Activated CD8-positive, alpha-beta T cell treated with anti-CD3 and anti-CD28 coated beads for 36 hours (primary cell): ENCODE results near the gene TBC1D16. TPM values are rescaled to one million over a fixed set of nuclear protein-coding genes. Genes with fewer than 3 reads are reported as not detected.

Experiments
- ATAC-seq: fragments of 200-7000 bp; cut with Tn5 transposase; one replicate; pipeline ENCODE4 v1.10.0; 2021; ENCODE audit warnings: mild to moderate bottlenecking, moderate library complexity
- CTCF ChIA-PET: fragments of 350-600 bp; sonication (Branson Sonifier 250); formaldehyde crosslinking; loops from one replicate; lab custom pipeline; 2021; ENCODE audit warnings: antibody characterized with exemption; lab: Charles Lee
- POLR2A ChIA-PET: fragments of 350-600 bp; sonication (Branson Sonifier 250); formaldehyde crosslinking; loops from one replicate; lab custom pipeline; 2021; ENCODE audit warnings: antibody characterized with exemption; lab: Charles Lee
- DNase-seq: peaks from one replicate; pipeline ENCODE4 v3.0.0-alpha.2; 2020
- H3K27ac Mint-ChIP-seq: one replicate; pipeline ENCODE4 v1.8.0; 2021; ENCODE audit warnings: mild to moderate bottlenecking, mixed read lengths
- H3K27me3 Mint-ChIP-seq: one replicate; pipeline ENCODE4 v1.8.0; 2021; ENCODE audit warnings: mixed read lengths
- H3K36me3 Mint-ChIP-seq: one replicate; pipeline ENCODE4 v1.8.0; 2021; ENCODE audit warnings: low read depth, mixed read lengths
- H3K4me1 Mint-ChIP-seq: one replicate; pipeline ENCODE4 v1.8.0; 2021; ENCODE audit warnings: low read depth, mixed read lengths
- H3K4me3 Mint-ChIP-seq: one replicate; pipeline ENCODE4 v1.8.0; 2021; ENCODE audit warnings: mild to moderate bottlenecking, moderate library complexity, mixed read lengths
- H3K9me3 Mint-ChIP-seq: one replicate; pipeline ENCODE4 v1.8.0; 2021; ENCODE audit warnings: mixed read lengths
- intact Hi-C: fragments of 100-400 bp; cut with micrococcal nuclease; formaldehyde crosslinking; loops from one replicate; pipeline ENCODE4 v1.10.0; 2022
- total RNA-seq, 2 experiments: library from RNA; stranded (reverse); gene quantifications; one replicate each; pipeline ENCODE4 v1.2.3, GENCODE V29; 2021
- TF ChIP-seq, protein P1 (sequence below): fragments of 200-600 bp; IDR thresholded peaks from one replicate; pipeline ENCODE4 v1.8.0; 2022; ENCODE audit warnings: antibody characterized with exemption, mild to moderate bottlenecking

Gene TBC1D16
- total RNA-seq, 2 experiments from 2014 or later: 9.6 to 12.0 TPM

DNA sequence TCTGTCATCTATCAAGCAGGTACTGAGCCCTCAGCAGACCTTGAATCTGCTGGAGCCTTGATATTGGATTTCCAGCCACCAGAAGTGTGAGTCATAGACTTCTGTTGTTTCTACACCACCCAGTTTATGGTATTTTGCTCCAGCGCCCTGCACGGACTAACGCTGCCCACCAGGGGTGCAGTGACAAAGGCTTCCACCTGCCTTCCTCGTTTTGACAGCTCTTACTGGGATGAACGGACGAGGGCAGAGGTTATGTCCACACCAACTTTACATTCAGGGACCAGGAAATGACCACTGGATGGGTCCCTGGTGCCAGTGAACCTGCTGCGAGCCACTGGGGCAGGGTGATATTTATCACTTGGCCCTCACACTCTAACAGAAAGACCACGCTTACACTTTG lies 129.8 kb downstream of the TBC1D16 start:
- Mint-ChIP-seq H3K36me3 (no peaks in the 10 kb centered on the region), H3K9me3 (no peaks in the 10 kb centered on the region), H3K4me3 (no peak overlapping the region), H3K27ac (no peak overlapping the region), H3K4me1 (no peaks in the 10 kb centered on the region), H3K27me3 (peaks cover 4% of the 10 kb centered on the region)
- ChIA-PET POLR2A (no interaction called here), CTCF (interaction anchor here (1.6 kb wide), 1 partner anchor 102 kb away, joined by 4 read pairs; no protein-coding TSS in a partner anchor)
- DNase-seq (no peak), ATAC-seq (peak; percentile 55)
- TF ChIP-seq, protein P1, sequence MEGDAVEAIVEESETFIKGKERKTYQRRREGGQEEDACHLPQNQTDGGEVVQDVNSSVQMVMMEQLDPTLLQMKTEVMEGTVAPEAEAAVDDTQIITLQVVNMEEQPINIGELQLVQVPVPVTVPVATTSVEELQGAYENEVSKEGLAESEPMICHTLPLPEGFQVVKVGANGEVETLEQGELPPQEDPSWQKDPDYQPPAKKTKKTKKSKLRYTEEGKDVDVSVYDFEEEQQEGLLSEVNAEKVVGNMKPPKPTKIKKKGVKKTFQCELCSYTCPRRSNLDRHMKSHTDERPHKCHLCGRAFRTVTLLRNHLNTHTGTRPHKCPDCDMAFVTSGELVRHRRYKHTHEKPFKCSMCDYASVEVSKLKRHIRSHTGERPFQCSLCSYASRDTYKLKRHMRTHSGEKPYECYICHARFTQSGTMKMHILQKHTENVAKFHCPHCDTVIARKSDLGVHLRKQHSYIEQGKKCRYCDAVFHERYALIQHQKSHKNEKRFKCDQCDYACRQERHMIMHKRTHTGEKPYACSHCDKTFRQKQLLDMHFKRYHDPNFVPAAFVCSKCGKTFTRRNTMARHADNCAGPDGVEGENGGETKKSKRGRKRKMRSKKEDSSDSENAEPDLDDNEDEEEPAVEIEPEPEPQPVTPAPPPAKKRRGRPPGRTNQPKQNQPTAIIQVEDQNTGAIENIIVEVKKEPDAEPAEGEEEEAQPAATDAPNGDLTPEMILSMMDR: no peak
- intact Hi-C loops: no loop called here

DNA sequence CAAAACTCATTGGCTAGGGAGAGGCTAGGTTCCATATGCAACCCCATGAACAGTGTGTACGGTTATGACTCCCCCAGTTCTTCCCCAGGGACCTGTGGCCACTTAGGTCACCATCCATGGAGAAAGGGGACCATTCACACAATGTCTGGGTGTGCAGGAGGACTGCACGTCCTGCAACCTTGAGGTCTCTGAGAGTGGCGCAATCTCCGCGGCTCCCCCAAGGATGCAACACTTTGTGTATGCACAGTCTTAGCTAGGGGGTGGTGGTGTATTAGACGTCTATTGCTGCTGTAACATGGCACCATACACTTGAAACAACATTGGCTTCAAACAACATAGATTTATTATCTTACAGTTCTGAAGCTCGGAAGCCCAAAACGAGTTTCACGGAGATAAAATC lies 130.8 kb downstream of the TBC1D16 start:
- ChIA-PET POLR2A (no interaction called here), CTCF (interaction anchor here (1.6 kb wide), 1 partner anchor 103 kb away, joined by 4 read pairs; no protein-coding TSS in a partner anchor)
- Mint-ChIP-seq H3K4me1 (no peaks in the 10 kb centered on the region), H3K36me3 (no peaks in the 10 kb centered on the region), H3K9me3 (no peaks in the 10 kb centered on the region), H3K27ac (no peak overlapping the region), H3K27me3 (peaks cover 5% of the 10 kb centered on the region), H3K4me3 (no peak overlapping the region)
- intact Hi-C loops: no loop called here
- DNase-seq: no peak
- TF ChIP-seq, protein P1: no peak
- ATAC-seq: no peak

DNA sequence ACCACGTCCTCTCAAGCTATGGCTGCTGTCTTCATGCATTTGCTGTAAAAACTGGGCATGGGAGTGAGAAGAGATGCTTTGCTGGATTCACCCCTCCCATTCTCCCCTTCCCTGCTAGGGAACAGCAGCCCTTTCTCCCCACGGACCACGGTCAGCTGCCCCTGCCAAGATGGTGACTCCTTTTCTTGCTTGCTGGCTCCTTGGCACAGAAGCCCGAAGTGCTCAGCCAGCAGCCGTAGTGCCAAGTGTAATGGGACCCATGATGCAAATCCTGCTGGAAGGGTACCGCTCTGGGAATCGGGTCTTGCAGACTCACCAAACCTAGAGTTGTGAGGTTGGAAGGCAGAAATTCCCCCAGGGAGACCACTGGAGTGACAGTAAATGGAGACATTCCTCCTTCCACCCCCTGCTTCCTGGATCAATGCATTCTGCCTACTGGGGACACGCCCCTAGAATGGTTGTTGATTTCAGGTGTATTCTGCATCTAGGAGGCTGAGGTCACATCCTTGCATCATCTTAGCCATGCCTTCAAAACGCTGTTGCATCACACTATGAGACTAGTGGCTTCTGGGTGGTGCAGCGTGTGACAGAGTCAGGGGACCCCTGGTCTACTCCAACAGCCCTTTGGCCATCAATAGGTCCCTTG lies 133.4 kb downstream of the TBC1D16 start:
- H3K27ac Mint-ChIP-seq: no peak overlapping the region
- DNase-seq (no peak), ATAC-seq (peak; percentile 24)
- H3K36me3 Mint-ChIP-seq: no peaks in the 10 kb centered on the region
- CTCF ChIA-PET: interaction anchor here (1.8 kb wide), 1 partner anchor 11 kb away, joined by 5 read pairs; no protein-coding TSS in a partner anchor
- H3K4me3 Mint-ChIP-seq: no peak overlapping the region
- H3K4me1 Mint-ChIP-seq: no peaks in the 10 kb centered on the region
- peaks cover 8% of the 10 kb centered on the region for H3K27me3 Mint-ChIP-seq
- TF ChIP-seq, protein P1: no peak
- POLR2A ChIA-PET: no interaction called here
- intact Hi-C loops: no loop called here
- H3K9me3 Mint-ChIP-seq: peaks cover 2% of the 10 kb centered on the region

DNA sequence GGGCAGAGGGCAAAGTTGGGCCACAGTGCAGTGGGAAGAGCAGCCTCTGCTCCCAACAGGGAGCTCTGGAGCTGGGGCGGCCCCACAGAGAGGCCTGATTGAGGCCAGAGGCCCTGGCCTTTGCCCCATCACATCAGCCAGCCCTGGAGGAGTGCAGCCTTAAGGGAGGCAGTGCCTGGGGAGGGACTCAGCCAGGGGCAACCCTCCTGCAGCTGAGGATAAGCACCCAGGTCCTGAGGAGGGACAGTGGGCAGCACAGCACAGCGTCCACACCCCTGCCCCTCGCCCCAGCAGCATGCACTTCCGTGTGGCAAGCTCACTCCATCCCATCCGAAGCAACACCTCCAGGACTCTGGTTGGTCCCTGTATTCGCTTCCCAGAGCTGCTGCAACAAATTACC lies 134.5 kb downstream of the TBC1D16 start:
- intact Hi-C loops: no loop called here
- TF ChIP-seq, protein P1: no peak
- CTCF ChIA-PET: interaction anchor here (1.5 kb wide), 1 partner anchor 9 kb away, joined by 3 read pairs; no protein-coding TSS in a partner anchor
- Mint-ChIP-seq H3K27ac (no peak overlapping the region), H3K9me3 (peaks cover 2% of the 10 kb centered on the region), H3K4me3 (no peak overlapping the region), H3K4me1 (no peaks in the 10 kb centered on the region), H3K36me3 (no peaks in the 10 kb centered on the region), H3K27me3 (peaks cover 10% of the 10 kb centered on the region)
- ATAC-seq (no peak), DNase-seq (no peak)
- POLR2A ChIA-PET: no interaction called here

DNA sequence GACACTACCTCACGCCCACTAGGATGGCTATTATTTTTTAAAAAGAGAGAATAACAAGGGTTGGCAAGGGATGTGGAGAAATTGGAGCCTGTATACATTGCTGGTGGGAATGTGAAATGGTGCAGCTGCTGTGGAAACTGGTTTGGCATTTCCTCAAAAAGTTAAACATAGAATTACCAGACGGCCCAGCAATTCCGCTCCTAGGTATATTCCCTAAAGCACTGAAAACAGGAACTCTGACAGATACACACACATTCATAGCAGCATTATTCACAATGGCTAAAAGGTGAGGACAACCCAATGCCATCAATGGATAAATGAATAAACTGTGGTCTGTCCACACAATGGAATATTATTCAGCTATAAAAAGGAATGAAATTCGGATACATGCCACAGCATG lies 136.1 kb downstream of the TBC1D16 start:
- POLR2A ChIA-PET: no interaction called here
- peaks cover 2% of the 10 kb centered on the region for H3K9me3 Mint-ChIP-seq

More for the DNA sequence above, 136.1 kb downstream of the TBC1D16 start:
- Mint-ChIP-seq H3K4me3 (no peak overlapping the region), H3K27ac (no peak overlapping the region), H3K36me3 (no peaks in the 10 kb centered on the region), H3K4me1 (no peaks in the 10 kb centered on the region), H3K27me3 (peaks cover 8% of the 10 kb centered on the region)
- no peak for ATAC-seq
- no peak for DNase-seq
- TF ChIP-seq, protein P1: no peak
- CTCF ChIA-PET: no interaction called here
- intact Hi-C loops: no loop called here
